ENCODE data around the gene RNF225. TPM values are rescaled to one million over a fixed set of nuclear protein-coding genes. Genes with fewer than 3 reads are reported as not detected.

Gene RNF225
- total RNA-seq, 1 experiment from 2014 or later = 1.8 TPM

- H3K4me1 Mint-ChIP-seq = peaks cover 6% of the 10 kb centered on the region; the same call in 1 of the 2 replicates
- no peak for ATAC-seq
- CTCF ChIA-PET = interaction anchor here (0.9 kb wide), 1 partner anchor 17 kb away, joined by 3 read pairs; no protein-coding TSS in a partner anchor
Observed at GRCh38 chr19:58357481-58358145, 37.8 kb upstream of the RNF225 start.

GRCh38 chr19:58361900-58362271 is 33.6 kb upstream of the RNF225 start:
- H3K4me1 Mint-ChIP-seq = peaks cover 6% of the 10 kb centered on the region; the same call in 1 of the 2 replicates
- H3K4me3 Mint-ChIP-seq = peak overlapping the region; percentile 94
- ATAC-seq = peak; percentile 9
- TF ChIP-seq FOXP4 (CRISPR knock-in tag; IDR thresholded peaks at IDR 0.05) (peak; percentile 39; the same call in 1 of the 2 replicates), ATF3 (CRISPR knock-in tag; conservative IDR thresholded peaks at IDR 0.05) (no peak), ZNF138 (CRISPR knock-in tag; conservative IDR thresholded peaks at IDR 0.05) (no peak), TEAD1 (CRISPR knock-in tag; IDR thresholded peaks at IDR 0.05) (no peak), ZNF416 (CRISPR knock-in tag; IDR thresholded peaks at IDR 0.05) (no peak), AFF4 (CRISPR knock-in tag; IDR thresholded peaks at IDR 0.05; ENCODE audit: borderline replicate concordance) (0 out of 2 replicates have a peak, but pooled peaks have one; percentile 39), ZNF671 (CRISPR knock-in tag; IDR thresholded peaks at IDR 0.05) (no peak), NR1H2 (CRISPR knock-in tag; IDR thresholded peaks at IDR 0.05) (no peak), ATF1 (CRISPR knock-in tag; IDR thresholded peaks at IDR 0.05) (no peak), ETV6 (CRISPR knock-in tag; IDR thresholded peaks at IDR 0.05) (peak; percentile 15; the same call in 1 of the 2 replicates), JAZF1 (CRISPR knock-in tag; IDR thresholded peaks at IDR 0.05) (no peak), ZNF219 (CRISPR knock-in tag; IDR thresholded peaks at IDR 0.05; ENCODE audit: borderline replicate concordance) (no peak), CBFB (CRISPR knock-in tag; IDR thresholded peaks at IDR 0.05; ENCODE audit: low read depth) (no peak), CDX4 (CRISPR knock-in tag; IDR thresholded peaks at IDR 0.05; ENCODE audit: borderline replicate concordance) (no peak), ZNF281 (CRISPR knock-in tag; IDR thresholded peaks at IDR 0.05) (no peak), CREB1 (CRISPR knock-in tag; IDR thresholded peaks at IDR 0.05) (no peak), NFE2L1 (CRISPR knock-in tag; IDR thresholded peaks at IDR 0.05) (peak; percentile 10; the same call in 1 of the 2 replicates), ZBTB21 (CRISPR knock-in tag; IDR thresholded peaks at IDR 0.05; ENCODE audit: borderline replicate concordance) (peak; percentile 11; the same call in 1 of the 2 replicates), KAT7 (CRISPR knock-in tag; IDR thresholded peaks at IDR 0.05; ENCODE audit: borderline replicate concordance) (0 out of 2 replicates have a peak, but pooled peaks have one; percentile 46), GABPB1 (CRISPR knock-in tag; IDR thresholded peaks at IDR 0.05) (no peak), NR2C2 (CRISPR knock-in tag; IDR thresholded peaks at IDR 0.05) (no peak)
- DNase-seq (ENCODE audit: low spot score) = no peak
- H3K27me3 Mint-ChIP-seq (ENCODE audit: low read depth) = no peaks in the 10 kb centered on the region
- no peaks in the 10 kb centered on the region for H3K36me3 Mint-ChIP-seq
- H3K27ac Mint-ChIP-seq = peak overlapping the region; percentile 96
- ChIA-PET POLR2A (interaction anchor here (0.9 to 2.9 kb wide), 6 partner anchors 11 to 89 kb away, joined by 3 to 25 read pairs (median 6); partner anchors contain the start of genes ZNF324B and ZSCAN22), CTCF (interaction anchor here (1.0 to 3.0 kb wide), 10 partner anchors 9 to 158 kb away, joined by 3 to 22 read pairs (median 5); partner anchors contain the start of genes ZBTB45 and ZSCAN22)
- H3K9me3 Mint-ChIP-seq = no peaks in the 10 kb centered on the region

More at GRCh38 chr19:58357481-58358145, 37.8 kb upstream of the RNF225 start:
- TF ChIP-seq TCF7 (CRISPR knock-in tag; IDR thresholded peaks at IDR 0.05; ENCODE audit: low read depth) = no peak
- no peak overlapping the region for H3K4me3 Mint-ChIP-seq
- H3K27me3 Mint-ChIP-seq (ENCODE audit: low read depth) = peaks cover 8% of the 10 kb centered on the region
- DNase-seq (ENCODE audit: low spot score) = no peak
- POLR2A ChIA-PET = no interaction called here
- H3K9me3 Mint-ChIP-seq = no peaks in the 10 kb centered on the region
- H3K27ac Mint-ChIP-seq = peak overlapping the region; percentile 60; the same call in 1 of the 2 replicates
- H3K36me3 Mint-ChIP-seq = no peaks in the 10 kb centered on the region
